Measurements from ENCODE around the gene NDUFA9.
A peak's percentile ranks its signal among the peaks of the same experiment; 100 is the strongest.

Gene NDUFA9

GRCh38 chr12:4645023-4645422, 3.9 kb upstream of the NDUFA9 start:
- H2AFZ ChIP-seq (ENCODE audit: low read depth, low read length): no peak overlapping the region
- H3K36me3 ChIP-seq (ENCODE audit: insufficient read depth, low read length): no peaks in the 10 kb centered on the region
- no peak overlapping the region for H3K4me3 ChIP-seq (ENCODE audit: low read length)
- H3K4me1 ChIP-seq (ENCODE audit: insufficient read depth, low read length): peaks cover 16% of the 10 kb centered on the region
- H3K27me3 ChIP-seq (ENCODE audit: insufficient read depth, low read length): no peaks in the 10 kb centered on the region
- H3K9me3 ChIP-seq (ENCODE audit: low read length): no peaks in the 10 kb centered on the region

GRCh38 chr12:4648104-4648500, 812 bp upstream of the NDUFA9 start:
- Histone ChIP-seq H3K4me3 (ENCODE audit: low read length) (peak overlapping the region; percentile 85), H3K9me3 (ENCODE audit: low read length) (no peaks in the 10 kb centered on the region), H2AFZ (ENCODE audit: low read depth, low read length) (peak overlapping the region; percentile 59)

GRCh38 chr12:4649358-4649661, 396 bp downstream of the NDUFA9 start:
- Histone ChIP-seq H3K4me1 (ENCODE audit: insufficient read depth, low read length) (peaks cover 24% of the 10 kb centered on the region), H2AFZ (ENCODE audit: low read depth, low read length) (peak overlapping the region; percentile 59), H3K9me3 (ENCODE audit: low read length) (no peaks in the 10 kb centered on the region), H3K4me3 (ENCODE audit: low read length) (peak overlapping the region; percentile 85), H3K27me3 (ENCODE audit: insufficient read depth, low read length) (no peaks in the 10 kb centered on the region), H3K36me3 (ENCODE audit: insufficient read depth, low read length) (peaks cover 7% of the 10 kb centered on the region)

More at GRCh38 chr12:4648104-4648500, 812 bp upstream of the NDUFA9 start:
- H3K27me3 ChIP-seq (ENCODE audit: insufficient read depth, low read length): no peaks in the 10 kb centered on the region
- H3K36me3 ChIP-seq (ENCODE audit: insufficient read depth, low read length): no peaks in the 10 kb centered on the region
- H3K4me1 ChIP-seq (ENCODE audit: insufficient read depth, low read length): peaks cover 24% of the 10 kb centered on the region

GRCh38 chr12:4653257-4653656, 4.3 kb downstream of the NDUFA9 start:
- Histone ChIP-seq H3K27me3 (ENCODE audit: insufficient read depth, low read length) (no peaks in the 10 kb centered on the region), H3K9me3 (ENCODE audit: low read length) (no peaks in the 10 kb centered on the region), H3K36me3 (ENCODE audit: insufficient read depth, low read length) (peaks cover 42% of the 10 kb centered on the region), H2AFZ (ENCODE audit: low read depth, low read length) (no peak overlapping the region), H3K4me1 (ENCODE audit: insufficient read depth, low read length) (peaks cover 14% of the 10 kb centered on the region), H3K4me3 (ENCODE audit: low read length) (no peak overlapping the region)

- Histone ChIP-seq H3K36me3 (ENCODE audit: insufficient read depth, low read length) (peaks cover 45% of the 10 kb centered on the region), H3K4me3 (ENCODE audit: low read length) (no peak overlapping the region)
Measured at GRCh38 chr12:4653691-4654090, 4.8 kb downstream of the NDUFA9 start.

GRCh38 chr12:4663971-4664505, 15.1 kb downstream of the NDUFA9 start:
- no peak overlapping the region for H3K4me3 ChIP-seq (ENCODE audit: low read length)
- H3K27me3 ChIP-seq (ENCODE audit: insufficient read depth, low read length): no peaks in the 10 kb centered on the region
- peaks cover 86% of the 10 kb centered on the region for H3K36me3 ChIP-seq (ENCODE audit: insufficient read depth, low read length)
- H3K4me1 ChIP-seq (ENCODE audit: insufficient read depth, low read length): no peaks in the 10 kb centered on the region
- peaks cover 5% of the 10 kb centered on the region for H3K9me3 ChIP-seq (ENCODE audit: low read length)
- no peak overlapping the region for H2AFZ ChIP-seq (ENCODE audit: low read depth, low read length)

More at GRCh38 chr12:4653691-4654090, 4.8 kb downstream of the NDUFA9 start:
- Histone ChIP-seq H2AFZ (ENCODE audit: low read depth, low read length) (no peak overlapping the region), H3K9me3 (ENCODE audit: low read length) (no peaks in the 10 kb centered on the region), H3K4me1 (ENCODE audit: insufficient read depth, low read length) (peaks cover 14% of the 10 kb centered on the region), H3K27me3 (ENCODE audit: insufficient read depth, low read length) (no peaks in the 10 kb centered on the region)

- no peak overlapping the region for H2AFZ ChIP-seq (ENCODE audit: low read depth, low read length)
- no peak overlapping the region for H3K4me3 ChIP-seq (ENCODE audit: low read length)
- H3K9me3 ChIP-seq (ENCODE audit: low read length): peaks cover 5% of the 10 kb centered on the region
- H3K36me3 ChIP-seq (ENCODE audit: insufficient read depth, low read length): peaks cover 86% of the 10 kb centered on the region
- H3K27me3 ChIP-seq (ENCODE audit: insufficient read depth, low read length): no peaks in the 10 kb centered on the region
- H3K4me1 ChIP-seq (ENCODE audit: insufficient read depth, low read length): no peaks in the 10 kb centered on the region
Measured at GRCh38 chr12:4665236-4665635, 16.3 kb downstream of the NDUFA9 start.

- no peaks in the 10 kb centered on the region for H3K27me3 ChIP-seq (ENCODE audit: insufficient read depth, low read length)
- no peaks in the 10 kb centered on the region for H3K4me1 ChIP-seq (ENCODE audit: insufficient read depth, low read length)
- no peaks in the 10 kb centered on the region for H3K9me3 ChIP-seq (ENCODE audit: low read length)
- no peak overlapping the region for H2AFZ ChIP-seq (ENCODE audit: low read depth, low read length)
- H3K4me3 ChIP-seq (ENCODE audit: low read length): no peak overlapping the region
- H3K36me3 ChIP-seq (ENCODE audit: insufficient read depth, low read length): peaks cover 26% of the 10 kb centered on the region
Measured at GRCh38 chr12:4679711-4680110, 30.8 kb downstream of the NDUFA9 start.

GRCh38 chr12:4681732-4682131, 32.8 kb downstream of the NDUFA9 start:
- Histone ChIP-seq H2AFZ (ENCODE audit: low read depth, low read length) (no peak overlapping the region), H3K4me1 (ENCODE audit: insufficient read depth, low read length) (no peaks in the 10 kb centered on the region), H3K36me3 (ENCODE audit: insufficient read depth, low read length) (peaks cover 46% of the 10 kb centered on the region), H3K4me3 (ENCODE audit: low read length) (no peak overlapping the region), H3K27me3 (ENCODE audit: insufficient read depth, low read length) (no peaks in the 10 kb centered on the region), H3K9me3 (ENCODE audit: low read length) (no peaks in the 10 kb centered on the region)

GRCh38 chr12:4685317-4685716, 36.4 kb downstream of the NDUFA9 start:
- Histone ChIP-seq H3K36me3 (ENCODE audit: insufficient read depth, low read length) (peaks cover 59% of the 10 kb centered on the region), H3K4me1 (ENCODE audit: insufficient read depth, low read length) (no peaks in the 10 kb centered on the region), H3K4me3 (ENCODE audit: low read length) (no peak overlapping the region), H3K27me3 (ENCODE audit: insufficient read depth, low read length) (no peaks in the 10 kb centered on the region), H3K9me3 (ENCODE audit: low read length) (peaks cover 4% of the 10 kb centered on the region), H2AFZ (ENCODE audit: low read depth, low read length) (no peak overlapping the region)

- peaks cover 44% of the 10 kb centered on the region for H3K36me3 ChIP-seq (ENCODE audit: insufficient read depth, low read length)
- H3K27me3 ChIP-seq (ENCODE audit: insufficient read depth, low read length): no peaks in the 10 kb centered on the region
- H3K4me3 ChIP-seq (ENCODE audit: low read length): no peak overlapping the region
- H3K9me3 ChIP-seq (ENCODE audit: low read length): peaks cover 4% of the 10 kb centered on the region
- no peaks in the 10 kb centered on the region for H3K4me1 ChIP-seq (ENCODE audit: insufficient read depth, low read length)
- H2AFZ ChIP-seq (ENCODE audit: low read depth, low read length): no peak overlapping the region
Measured at GRCh38 chr12:4690760-4691159, 41.8 kb downstream of the NDUFA9 start.

Measured in neuron (in vitro differentiated cells).